Transverse colon (tissue), 4 donors: ENCODE results near the gene RLN3. TPM values are rescaled to one million over a fixed set of nuclear protein-coding genes. Genes with fewer than 3 reads are reported as not detected.
"Not testable (repeated sequence)": the region's sequence is repeated elsewhere in the genome, so short reads cannot be mapped to it uniquely, and the experiment has no call there.

Source experiments
- DNase-seq: peaks from one replicate; pipeline ENCODE4 v3.0.0-alpha.2; 2019
- H3K27ac ChIP-seq, 4 donors: fragments of 200-600 bp; sonication (generic); 2 replicates each; pipeline ENCODE4 v1.5.1; 2016 to 2018; ENCODE audit warnings: inconsistent platforms in 4 of 4
- H3K27me3 ChIP-seq: fragments of 200-600 bp; sonication (generic); 2 replicates; pipeline ENCODE4 v1.5.1; 2017; ENCODE audit warnings: inconsistent platforms
- H3K36me3 ChIP-seq, 4 donors: fragments of 200-600 bp; sonication (generic); 2 replicates each; pipeline ENCODE4 v1.5.1; 2017 to 2019; ENCODE audit warnings: inconsistent platforms in 4 of 4
- H3K4me1 ChIP-seq, 4 donors: fragments of 200-600 bp; sonication (generic); 2 replicates each; pipeline ENCODE4 v1.5.1; 2017 to 2020; ENCODE audit warnings: inconsistent platforms in 4 of 4
- H3K4me3 ChIP-seq, 4 donors: fragments of 200-600 bp; sonication (generic); 1 replicate in 1 of 4; 2 replicates in 3 of 4; pipeline versions ENCODE4 v1.5.1 to v1.6.1; 2017 to 2019; ENCODE audit warnings: inconsistent platforms in 4 of 4
- H3K9me3 ChIP-seq, 2 donors: fragments of 200-600 bp; sonication (generic); 2 replicates each; pipeline ENCODE4 v1.5.1; 2017 to 2019; ENCODE audit warnings: inconsistent platforms in 2 of 2
- EP300 ChIP-seq: sonication (generic); formaldehyde crosslinking; IDR thresholded peaks from one replicate; pipeline ENCODE4 v1.6.1; 2017; ENCODE audit warnings: antibody characterized with exemption, low read depth
- POLR2A ChIP-seq: fragments of 450-650 bp; IDR thresholded peaks from one replicate; pipeline ENCODE4 v1.6.1; 2016; ENCODE audit warnings: antibody characterized with exemption, mild to moderate bottlenecking, moderate library complexity
- POLR2AphosphoS5 ChIP-seq, 3 donors: sonication (generic); formaldehyde crosslinking; IDR thresholded peaks; one replicate each; pipeline ENCODE4 v1.6.1; 2016; ENCODE audit warnings: antibody characterized with exemption in 3 of 3
- WGBS, 2 donors: methylation state at CpG; one replicate each; pipeline ENCODE4 v1.1.5; 2018; ENCODE audit warnings: low coverage in 1 of 2; 5-methylcytosine and 5-hydroxymethylcytosine counted together
- in situ Hi-C, 4 donors: fragments of 200-750 bp; cut with MboI; loops; one replicate each; pipeline versions ENCODE4 v1.15.0 to v1.15.1; 2017; ENCODE audit warnings: low sequenced_read_pairs in 3 of 4, low pct_ligation_motif_present in 1 of 4, low pct_unique_long_range_greater_than_20kb in 1 of 4
- intact Hi-C: fragments of 100-400 bp; cut with DNase I; formaldehyde crosslinking; loops from one replicate; pipeline ENCODE4 v1.15.1; 2023; ENCODE audit warnings: low total_unique reads
- total RNA-seq, 4 donors: library from RNA; depleted of rRNA; stranded (reverse); fragments of >200 nt; gene quantifications; one replicate each; pipeline ENCODE4 v1.1.0, GENCODE V29; 2016
- TF ChIP-seq, protein P1 (sequence below), 5 experiments: fragments of 200-600 bp in 3 of 5; fragments of 450-650 bp in 2 of 5; sonication (generic) in 3 of 5; IDR thresholded peaks; 1 replicate in 2 of 5; 2 replicates in 3 of 5; pipeline ENCODE4 v1.5.1; 2016 to 2017; ENCODE audit warnings: antibody characterized with exemption in 5 of 5, inconsistent platforms in 3 of 5, mild to moderate bottlenecking in 2 of 5, moderate library complexity in 1 of 5

RLN3 gene
- total RNA-seq, 4 donors from 2014 or later: not detected

DNA sequence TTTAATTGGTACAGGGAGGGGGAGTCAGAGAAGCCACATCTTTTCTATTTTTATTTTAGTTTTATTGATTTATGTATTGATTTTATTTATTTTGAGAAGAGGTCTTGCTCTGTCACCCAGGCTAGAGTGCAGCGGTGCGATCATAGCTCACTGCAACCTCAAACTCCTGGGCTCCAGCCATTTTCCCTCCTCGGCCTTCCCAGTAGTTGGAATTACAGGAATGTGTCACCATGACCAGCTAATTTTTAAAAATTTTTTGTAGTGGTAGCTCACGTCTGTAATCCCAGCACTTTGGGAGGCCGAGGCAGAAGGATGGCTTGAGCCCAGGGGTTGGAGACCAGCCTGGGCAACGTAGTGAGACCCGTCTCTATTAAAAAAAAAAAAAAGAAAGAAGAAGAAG, 7.8 kb downstream of the RLN3 start:
- no peaks in the 10 kb centered on the region for H3K27me3 ChIP-seq
- no peaks in the 10 kb centered on the region for H3K36me3 ChIP-seq
- H3K9me3 ChIP-seq: no peaks in the 10 kb centered on the region
- intact Hi-C loops (no loop called here), in situ Hi-C loops (no loop called here)
- no peak overlapping the region for H3K27ac ChIP-seq
- WGBS, 2 donors: 82 to 90% methylated on average over 4 to 7 of the region's 7 CpGs
- H3K4me3 ChIP-seq: no peak overlapping the region
- peaks cover 0 to 15% (median 10%) of the 10 kb centered on the region in 4 donors for H3K4me1 ChIP-seq
- TF ChIP-seq POLR2A (no peak), EP300 (no peak), POLR2AphosphoS5 (IDR thresholded peaks at IDR 0.05) (no peak)
- TF ChIP-seq, protein P1, sequence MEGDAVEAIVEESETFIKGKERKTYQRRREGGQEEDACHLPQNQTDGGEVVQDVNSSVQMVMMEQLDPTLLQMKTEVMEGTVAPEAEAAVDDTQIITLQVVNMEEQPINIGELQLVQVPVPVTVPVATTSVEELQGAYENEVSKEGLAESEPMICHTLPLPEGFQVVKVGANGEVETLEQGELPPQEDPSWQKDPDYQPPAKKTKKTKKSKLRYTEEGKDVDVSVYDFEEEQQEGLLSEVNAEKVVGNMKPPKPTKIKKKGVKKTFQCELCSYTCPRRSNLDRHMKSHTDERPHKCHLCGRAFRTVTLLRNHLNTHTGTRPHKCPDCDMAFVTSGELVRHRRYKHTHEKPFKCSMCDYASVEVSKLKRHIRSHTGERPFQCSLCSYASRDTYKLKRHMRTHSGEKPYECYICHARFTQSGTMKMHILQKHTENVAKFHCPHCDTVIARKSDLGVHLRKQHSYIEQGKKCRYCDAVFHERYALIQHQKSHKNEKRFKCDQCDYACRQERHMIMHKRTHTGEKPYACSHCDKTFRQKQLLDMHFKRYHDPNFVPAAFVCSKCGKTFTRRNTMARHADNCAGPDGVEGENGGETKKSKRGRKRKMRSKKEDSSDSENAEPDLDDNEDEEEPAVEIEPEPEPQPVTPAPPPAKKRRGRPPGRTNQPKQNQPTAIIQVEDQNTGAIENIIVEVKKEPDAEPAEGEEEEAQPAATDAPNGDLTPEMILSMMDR (IDR thresholded peaks at IDR 0.05): no peak
- no peak for DNase-seq

DNA sequence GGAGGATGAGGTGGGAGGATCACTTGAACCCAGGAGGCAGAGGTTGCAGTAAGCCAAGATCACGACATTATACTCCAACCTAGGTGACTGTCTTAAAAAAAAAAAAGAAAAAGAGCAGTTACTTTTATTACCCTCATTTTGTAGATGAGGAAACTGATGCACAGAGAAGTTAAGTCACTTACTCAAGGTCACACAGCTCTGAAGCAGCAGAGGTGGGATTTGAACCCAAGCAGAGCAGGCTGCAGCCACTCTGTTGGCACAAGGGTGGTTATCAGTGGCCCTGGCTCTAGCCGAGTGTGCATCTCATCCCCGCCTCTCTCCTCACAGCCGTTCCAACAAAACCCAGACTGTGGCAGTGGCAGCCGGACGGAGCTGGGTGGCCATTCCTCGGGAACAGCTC, 11.2 kb downstream of the RLN3 start:
- no peak for DNase-seq
- Histone ChIP-seq H3K27me3 (no peaks in the 10 kb centered on the region), H3K36me3 (no peaks in the 10 kb centered on the region), H3K4me3 (no peak overlapping the region), H3K9me3 (no peaks in the 10 kb centered on the region), H3K27ac (no peak overlapping the region), H3K4me1 (peaks cover 0 to 17% (median 3%) of the 10 kb centered on the region in 4 donors)
- TF ChIP-seq, protein P1 (IDR thresholded peaks at IDR 0.05): no peak
- TF ChIP-seq POLR2A: no peak
- no peak for TF ChIP-seq POLR2AphosphoS5 (IDR thresholded peaks at IDR 0.05)
- no peak for TF ChIP-seq EP300
- in situ Hi-C loops (no loop called here), intact Hi-C loops (no loop called here)
- 96% methylated on average over 7 of the region's 7 CpGs; no CpG with 5 or more reads in 1 of the 2 donors for WGBS, 2 donors

DNA sequence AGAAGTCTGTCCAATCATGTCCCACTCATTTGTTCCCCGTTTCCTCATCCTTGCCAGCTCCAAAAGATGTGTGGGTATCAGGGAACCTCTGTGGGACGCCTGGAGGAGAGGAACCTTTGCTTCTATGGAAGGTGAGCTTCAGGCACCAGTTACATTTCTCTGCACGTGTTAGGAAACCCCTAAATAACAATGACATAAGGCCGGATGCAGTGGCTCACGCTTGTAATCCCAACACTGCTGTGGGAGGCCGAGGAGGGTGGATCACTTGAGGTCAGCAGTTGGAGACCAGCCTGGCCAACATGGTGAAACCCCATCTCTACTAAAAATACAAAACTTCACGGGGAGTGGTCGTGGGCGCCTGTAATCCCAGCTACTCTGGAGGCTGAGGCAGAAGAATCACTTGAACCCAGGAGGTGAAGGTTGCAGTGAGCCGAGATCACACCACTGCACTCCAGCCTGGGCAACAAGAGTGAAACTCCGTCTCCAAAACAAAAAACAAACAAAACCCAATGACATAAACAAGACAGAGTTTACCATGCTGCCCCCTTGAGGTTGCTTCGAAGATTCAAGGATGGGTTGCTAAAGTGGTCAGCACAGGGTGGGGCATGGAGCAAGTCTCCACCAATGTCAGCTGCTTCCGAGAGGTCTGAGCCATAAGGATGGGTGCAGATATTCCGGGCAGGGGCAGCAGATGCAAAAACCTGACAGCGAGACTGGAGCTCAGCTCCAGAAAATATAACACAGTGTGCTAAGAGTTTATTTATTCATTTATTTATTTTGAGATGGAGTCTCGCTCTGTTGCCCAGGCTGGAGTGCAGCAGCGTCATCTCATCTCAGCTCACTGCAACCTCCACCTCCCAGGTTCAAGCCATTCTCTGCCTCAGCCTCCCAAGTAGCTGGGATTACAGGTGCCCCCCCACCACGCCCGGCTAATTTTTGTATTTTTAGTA, 15.0 kb downstream of the RLN3 start:
- intact Hi-C loops: not testable (repeated sequence)
- 66% methylated on average over 19 of the region's 19 CpGs; no CpG with 5 or more reads in 1 of the 2 donors for WGBS, 2 donors

DNA sequence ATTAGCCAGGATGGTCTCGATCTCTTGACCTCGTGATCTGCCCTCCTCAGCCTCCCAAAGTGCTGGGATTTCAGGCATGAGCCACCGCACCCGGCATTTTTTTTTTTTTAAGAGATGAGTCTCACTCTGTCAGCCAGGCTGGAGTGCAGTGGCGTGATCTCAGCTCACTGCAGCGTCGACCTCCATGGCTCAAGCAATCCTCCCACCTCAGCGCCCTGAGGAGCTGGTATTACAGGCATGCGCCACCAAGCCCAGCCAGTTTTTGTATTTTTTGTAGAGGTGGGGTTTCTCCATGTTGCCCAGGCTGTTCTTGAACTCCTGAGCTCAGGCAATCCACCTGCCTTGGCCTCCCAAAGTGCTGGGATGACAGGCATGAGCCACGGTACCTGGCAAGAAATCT, 19.9 kb downstream of the RLN3 start:
- in situ Hi-C loops, H3K36me3 ChIP-seq, H3K27me3 ChIP-seq, H3K9me3 ChIP-seq, H3K27ac ChIP-seq, DNase-seq, H3K4me3 ChIP-seq, intact Hi-C loops: not testable (repeated sequence)
- 95 to 96% methylated on average over 3 to 10 of the region's 10 CpGs for WGBS, 2 donors
- peaks cover 0 to 14% (median 3%) of the 10 kb centered on the region in 4 donors for H3K4me1 ChIP-seq

More for the DNA sequence above, 15.0 kb downstream of the RLN3 start:
- H3K27me3 ChIP-seq, H3K4me3 ChIP-seq, in situ Hi-C loops, H3K36me3 ChIP-seq, H3K9me3 ChIP-seq: not testable (repeated sequence)
- H3K4me1 ChIP-seq: peaks cover 0 to 18% (median 3%) of the 10 kb centered on the region in 4 donors
- TF ChIP-seq, protein P1 (IDR thresholded peaks at IDR 0.05): peak; percentile 43 to 72 (median 56)
- DNase-seq: peak; percentile 58
- peak overlapping the region in 2 of 4 donors; percentile 33 to 54 for H3K27ac ChIP-seq
